Skin of body (tissue), 2 donors: ENCODE measurements around the gene NSF. TPM values are rescaled to one million over a fixed set of nuclear protein-coding genes. Genes with fewer than 3 reads are reported as not detected.
"Not testable (repeated sequence)": the region's sequence is repeated elsewhere in the genome, so short reads cannot be mapped to it uniquely, and the experiment has no call there.

Source experiments
- DNase-seq: peaks from one replicate; lab custom pipeline; 2025; lab: John Stamatoyannopoulos, UW
- total RNA-seq: library from RNA; depleted of rRNA; stranded (reverse); fragments of >200 nt; gene quantifications from one replicate; pipeline ENCODE4 v1.2.3, GENCODE V29; 2014

NSF gene
- total RNA-seq, 1 donor from 2014 or later: 26.4 TPM

DNA sequence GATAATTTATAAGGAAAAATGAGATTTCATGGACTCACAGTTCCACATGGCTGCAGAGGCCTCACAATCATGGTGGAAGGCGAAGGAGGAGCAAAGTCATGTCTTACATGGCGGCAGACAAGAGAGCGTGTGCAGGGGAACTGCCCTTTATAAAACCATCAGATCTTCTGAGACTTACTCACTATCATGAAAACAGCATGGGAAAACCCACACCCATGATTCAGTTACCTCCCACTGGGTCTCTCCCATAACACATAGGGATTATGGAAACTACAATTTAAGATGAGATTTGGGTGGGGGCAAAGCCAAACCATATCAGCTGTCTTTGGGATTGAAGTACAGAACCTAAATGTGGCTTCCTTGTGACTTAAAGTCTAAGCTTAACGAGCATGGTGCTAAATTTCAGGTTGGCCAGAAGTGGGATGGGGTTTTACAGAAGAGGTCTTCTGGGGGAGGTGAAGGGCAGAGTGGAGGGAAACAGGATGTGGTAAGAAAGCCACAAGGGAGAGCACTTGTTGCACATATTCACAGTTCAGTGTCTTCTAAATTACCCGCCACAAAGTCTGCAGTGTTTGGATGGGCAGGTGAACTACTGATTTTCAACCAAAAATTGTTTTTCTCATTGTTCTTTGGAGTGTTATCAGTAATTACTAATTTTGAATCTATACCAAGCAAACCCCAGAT lies 38.4 kb downstream of the NSF start:
- DNase-seq: not testable (repeated sequence)

DNA sequence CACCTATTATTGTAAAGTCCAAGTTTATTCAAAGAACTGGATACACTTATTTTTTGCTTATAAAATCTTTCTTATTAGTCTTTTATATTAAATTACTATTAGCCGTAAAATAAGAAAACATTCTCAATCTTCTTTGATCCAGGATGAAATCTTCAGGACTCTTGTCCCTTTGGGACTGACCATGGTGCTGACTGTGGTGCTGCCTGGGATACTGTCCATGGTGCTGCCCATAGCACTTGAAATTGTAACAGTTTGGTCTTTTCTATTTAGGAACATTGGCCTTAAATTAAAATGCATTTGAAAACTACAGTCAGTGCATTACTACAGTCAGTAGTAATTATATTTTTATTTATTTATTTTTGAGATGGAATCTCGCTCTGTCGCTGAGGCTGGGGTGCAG lies 41.7 kb downstream of the NSF start:
- not testable (repeated sequence) for DNase-seq

DNA sequence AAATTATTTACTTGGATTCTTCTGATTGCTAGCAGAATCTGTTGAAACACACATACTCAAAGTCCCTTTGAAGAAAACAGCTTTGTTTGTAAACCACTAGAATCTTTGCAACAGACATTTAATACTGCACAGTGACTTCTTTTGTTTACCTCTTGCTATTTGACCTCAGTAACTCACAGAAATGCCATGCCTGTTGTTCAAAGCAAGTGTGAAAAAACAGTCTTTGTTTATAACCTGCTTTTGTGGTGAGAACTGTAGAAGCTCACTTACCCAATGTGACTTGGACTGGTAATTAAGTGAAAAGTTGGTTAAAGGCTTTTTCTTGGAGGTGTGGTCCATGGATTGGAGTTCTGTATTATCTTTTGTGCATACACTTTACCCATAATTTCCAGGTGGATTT lies 44.4 kb downstream of the NSF start:
- DNase-seq: not testable (repeated sequence)

DNA sequence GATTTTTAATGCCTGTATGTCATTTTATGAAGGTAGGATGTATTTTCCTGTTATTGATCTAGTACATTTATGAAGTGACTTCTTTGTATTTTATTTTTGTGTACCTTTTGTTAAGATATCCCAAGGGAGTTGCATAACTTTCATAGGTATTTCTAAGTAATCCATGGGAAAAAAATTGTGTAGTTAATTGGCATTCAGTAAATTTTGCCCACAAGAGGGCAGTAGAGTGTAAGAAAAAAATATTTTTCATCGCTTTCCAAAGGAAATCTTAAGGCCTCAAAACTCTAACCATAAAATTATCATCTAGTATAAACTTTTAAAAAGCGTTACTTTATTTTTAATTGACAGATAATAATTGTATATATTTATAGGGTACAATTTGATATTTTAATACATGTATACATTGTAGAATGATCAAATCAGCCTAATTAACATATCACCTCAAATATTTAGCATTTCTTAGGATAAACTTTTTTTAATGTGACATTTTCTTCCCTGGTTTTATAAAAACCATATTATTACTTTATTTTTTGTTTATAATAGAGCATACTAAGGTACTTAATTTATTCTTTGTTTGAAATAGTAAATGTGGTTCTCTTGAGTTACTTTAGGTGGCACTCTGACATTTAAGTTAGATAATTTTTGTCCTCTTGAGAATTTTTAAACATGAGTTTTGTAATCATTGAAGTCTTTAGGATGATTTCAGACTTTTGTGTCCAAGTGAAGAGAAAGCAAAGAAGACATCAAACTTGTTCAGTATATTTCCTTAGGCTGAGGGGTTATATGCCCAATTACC lies 51.6 kb downstream of the NSF start:
- DNase-seq: not testable (repeated sequence)

DNA sequence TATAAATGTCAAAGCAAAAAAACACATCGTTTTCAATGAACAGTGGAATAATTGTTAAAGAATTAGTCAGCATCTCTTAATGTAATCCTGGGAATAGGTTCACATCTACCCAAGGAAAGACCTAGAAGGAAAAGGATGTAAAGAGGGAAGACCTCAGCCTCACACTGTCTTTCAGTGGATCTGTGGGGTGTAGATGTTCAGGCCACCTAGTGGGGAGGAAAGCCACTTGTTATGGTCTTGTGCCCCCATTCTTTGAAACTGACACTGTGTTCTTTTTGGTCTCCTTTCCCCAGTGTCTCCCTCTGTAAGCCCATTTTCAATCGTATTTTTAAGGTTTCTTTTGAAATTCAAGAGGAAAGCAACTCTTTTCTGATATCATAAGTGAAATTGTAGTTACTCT lies 56.8 kb downstream of the NSF start:
- not testable (repeated sequence) for DNase-seq

DNA sequence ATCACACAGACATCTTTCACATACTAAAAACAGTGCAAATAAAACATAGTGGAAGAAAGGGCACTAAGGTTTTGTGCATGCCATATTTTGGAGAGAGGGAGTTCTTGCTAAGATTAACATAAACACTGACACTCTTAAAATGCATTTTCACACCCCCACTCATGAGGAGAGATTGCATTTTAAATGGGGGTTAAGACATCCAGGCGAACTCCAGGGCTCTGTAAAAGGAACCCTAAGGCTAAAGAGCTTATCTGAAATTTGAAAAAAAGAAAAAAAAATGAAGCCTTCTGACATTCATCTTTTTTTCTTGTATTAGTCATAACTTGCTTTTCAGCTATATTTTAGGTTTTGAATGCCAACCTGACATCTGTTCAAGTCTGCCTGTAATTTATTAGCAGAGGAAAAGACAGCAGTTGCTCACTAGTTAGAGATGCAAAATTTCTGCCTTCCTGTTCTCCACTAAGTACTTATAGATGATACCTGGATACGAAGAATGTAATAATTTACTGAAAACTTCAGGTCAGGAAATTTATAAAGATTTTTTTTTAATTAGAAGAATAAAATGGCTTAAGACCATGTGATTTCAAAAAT lies 57.3 kb downstream of the NSF start:
- not testable (repeated sequence) for DNase-seq

DNA sequence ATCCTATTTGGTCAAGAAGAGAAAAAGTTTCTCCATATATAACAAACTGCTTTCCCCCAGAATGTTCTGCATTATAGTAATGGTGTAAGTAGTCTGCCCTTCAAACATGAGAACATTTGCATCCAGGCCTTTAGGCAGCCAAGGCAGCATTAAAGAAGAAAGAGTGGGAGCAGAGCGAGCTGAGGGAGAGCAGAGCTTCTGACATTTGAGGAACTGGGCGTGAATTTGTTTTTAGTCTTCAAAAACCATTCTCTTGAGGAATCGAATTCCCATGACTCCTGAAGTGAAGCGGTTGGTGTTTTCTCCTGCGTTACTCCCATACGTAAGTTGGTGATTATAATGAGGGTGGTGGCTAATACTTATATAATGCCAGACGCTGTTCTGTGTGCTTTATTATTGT lies 58.8 kb downstream of the NSF start:
- not testable (repeated sequence) for DNase-seq

DNA sequence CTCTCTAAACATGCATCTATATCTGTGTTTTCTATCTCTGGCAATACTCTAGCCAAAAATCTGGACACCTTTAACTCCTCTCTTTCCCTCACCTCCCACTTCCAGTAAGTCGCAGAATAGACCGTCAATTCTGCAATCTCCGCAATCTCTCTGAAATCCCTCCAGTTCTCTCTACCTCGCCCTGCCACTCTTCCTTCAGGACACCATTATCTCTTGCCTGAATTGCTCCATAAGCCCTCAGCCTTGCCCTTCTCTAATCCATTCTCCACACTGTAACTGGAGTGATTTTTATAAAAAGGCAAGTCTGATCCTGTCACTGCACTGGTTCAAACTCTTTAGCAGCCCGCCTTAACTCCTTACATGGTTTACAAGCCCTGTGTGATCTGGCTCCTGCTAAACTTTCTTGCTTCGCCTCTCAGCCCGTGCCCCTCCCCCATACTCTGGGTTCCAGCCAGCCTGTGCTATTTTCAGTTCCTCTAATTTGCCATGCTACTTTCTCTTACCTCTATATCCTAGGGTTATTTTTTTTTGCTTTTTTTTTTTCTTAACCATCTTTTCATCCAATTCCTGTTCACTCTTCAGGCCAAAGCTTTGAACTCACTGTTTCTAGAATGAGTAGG lies 61.7 kb downstream of the NSF start:
- not testable (repeated sequence) for DNase-seq

DNA sequence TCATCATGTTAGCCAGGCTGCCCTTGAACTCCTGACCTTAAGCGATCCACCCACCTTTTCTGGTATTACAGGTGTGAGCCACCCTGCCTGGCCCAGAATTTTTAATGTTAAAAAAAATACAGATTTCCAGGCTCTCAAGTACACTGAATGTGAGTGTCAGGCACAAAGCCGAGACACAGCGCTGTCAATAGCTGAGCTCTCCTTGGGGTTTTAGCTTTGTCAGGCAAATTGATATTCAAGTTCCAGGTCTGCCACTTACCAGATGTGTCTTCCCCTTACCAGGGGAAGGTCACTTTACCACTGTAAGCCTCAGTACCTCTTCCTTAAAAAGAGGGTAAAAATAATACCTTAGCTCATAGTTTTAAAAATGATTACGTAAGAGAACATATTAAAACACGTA lies 67.8 kb downstream of the NSF start:
- DNase-seq: not testable (repeated sequence)

DNA sequence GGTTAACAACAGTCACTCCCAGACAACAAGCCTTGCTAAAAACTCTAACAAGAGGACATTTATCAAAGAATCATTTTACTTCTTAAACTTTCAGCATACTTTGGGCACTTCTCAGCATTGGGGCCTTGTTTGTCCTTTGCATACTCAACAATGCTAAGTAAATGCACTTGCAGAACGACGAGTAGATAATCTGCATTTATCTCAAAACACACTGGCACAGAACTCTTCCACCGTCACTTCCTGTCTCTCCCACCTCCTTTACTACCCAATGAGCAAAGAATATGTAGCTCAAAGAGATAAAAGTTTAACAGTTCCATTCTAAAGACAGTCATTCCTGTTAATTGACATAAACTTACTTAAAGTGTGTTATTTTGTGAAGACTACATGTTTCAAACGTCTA lies 69.2 kb downstream of the NSF start:
- DNase-seq: not testable (repeated sequence)

DNA sequence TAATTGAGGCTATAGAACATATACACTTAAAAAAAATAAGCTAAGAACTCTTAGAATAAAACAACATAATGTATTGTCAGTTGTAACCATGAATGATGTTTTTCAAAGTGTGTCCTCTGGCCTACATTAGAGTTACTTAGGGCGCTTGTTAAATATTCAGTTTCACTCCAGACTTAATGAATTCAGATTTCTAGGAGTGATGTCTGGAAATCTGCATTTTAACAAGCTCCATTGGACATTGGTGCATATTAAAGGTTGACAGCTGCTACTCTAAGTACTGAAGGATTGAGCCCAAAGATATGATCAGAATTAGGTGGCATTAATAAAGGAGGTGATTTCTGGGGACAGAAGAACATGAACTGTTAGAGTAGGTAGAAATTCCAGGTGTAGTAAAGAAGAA lies 72.7 kb downstream of the NSF start:
- DNase-seq: not testable (repeated sequence)

DNA sequence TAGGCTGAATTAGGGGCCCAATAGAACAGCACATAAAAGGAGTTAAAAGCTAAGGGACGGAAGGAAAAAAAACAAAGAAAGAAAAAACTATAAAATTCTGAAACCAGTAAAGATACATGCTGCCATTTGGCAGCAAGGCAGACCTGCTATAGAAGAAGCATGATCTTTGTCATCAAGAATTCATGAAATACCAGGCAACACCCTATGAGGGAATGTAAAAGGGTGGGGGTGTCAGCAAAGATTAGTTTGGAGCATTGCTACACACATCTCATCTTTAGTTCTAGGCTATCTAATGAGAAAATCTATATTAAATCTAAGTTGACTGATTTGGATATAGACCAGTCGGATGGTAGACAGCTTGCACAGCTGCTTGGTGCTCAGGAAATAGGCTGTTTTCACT lies 73.1 kb downstream of the NSF start:
- DNase-seq: not testable (repeated sequence)

DNA sequence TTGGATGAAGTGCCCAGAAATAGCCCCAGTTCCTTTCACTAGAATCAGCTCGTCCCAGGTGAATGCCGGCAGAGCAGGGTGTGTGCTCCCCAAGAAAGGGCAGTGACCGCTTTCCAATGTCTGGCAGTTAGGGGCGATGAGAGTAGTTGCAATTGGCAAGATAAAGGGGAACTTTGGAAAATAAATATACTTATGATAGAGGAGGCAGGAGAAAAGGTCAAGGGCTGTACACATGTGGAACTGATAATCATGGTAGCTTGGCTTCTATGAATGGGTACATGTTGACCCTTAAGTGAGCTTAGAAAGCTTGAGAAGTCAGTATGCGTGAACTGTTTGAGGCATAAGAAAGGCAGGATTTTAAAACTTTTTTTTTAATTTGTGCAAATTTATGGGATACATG lies 75.5 kb downstream of the NSF start:
- not testable (repeated sequence) for DNase-seq

DNA sequence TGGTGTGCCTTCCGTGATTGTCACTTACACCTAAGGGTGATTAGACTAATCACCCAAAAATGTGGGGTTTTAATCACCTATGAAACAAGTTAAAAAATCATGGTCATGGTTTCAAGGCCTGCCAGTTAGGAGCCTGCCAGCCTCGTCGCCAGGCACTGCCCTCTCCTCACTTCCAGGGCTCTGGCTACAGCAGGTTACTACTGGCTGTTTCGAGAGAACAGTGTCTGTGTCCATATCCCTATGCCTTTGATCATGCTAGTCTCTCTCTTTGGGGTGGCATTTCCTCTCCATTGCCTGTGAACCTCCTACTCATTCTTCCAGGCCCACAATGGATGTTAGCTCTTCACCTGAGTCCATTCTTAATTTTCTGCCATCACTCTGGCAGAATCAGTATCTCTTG lies 80.3 kb downstream of the NSF start:
- DNase-seq: not testable (repeated sequence)

DNA sequence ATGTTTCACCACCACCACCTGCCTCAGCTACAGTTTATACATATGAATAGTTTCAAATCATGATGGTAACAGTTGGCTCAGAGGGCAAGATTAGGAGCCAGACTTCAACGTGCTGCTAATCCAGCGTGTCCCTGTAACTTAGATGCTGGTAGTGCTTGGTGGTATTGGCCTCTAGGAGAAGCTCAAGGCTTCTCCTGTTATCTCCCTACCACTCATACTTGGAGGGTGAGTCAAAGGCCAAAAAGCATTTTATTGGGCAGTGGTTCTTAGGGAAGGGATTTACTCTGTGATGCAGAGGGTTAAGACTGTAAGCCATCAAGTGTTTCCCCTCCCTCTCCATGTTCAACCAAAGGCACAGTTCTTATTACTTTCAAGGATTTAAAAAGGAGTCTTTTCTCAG lies 82.3 kb downstream of the NSF start:
- DNase-seq: not testable (repeated sequence)

DNA sequence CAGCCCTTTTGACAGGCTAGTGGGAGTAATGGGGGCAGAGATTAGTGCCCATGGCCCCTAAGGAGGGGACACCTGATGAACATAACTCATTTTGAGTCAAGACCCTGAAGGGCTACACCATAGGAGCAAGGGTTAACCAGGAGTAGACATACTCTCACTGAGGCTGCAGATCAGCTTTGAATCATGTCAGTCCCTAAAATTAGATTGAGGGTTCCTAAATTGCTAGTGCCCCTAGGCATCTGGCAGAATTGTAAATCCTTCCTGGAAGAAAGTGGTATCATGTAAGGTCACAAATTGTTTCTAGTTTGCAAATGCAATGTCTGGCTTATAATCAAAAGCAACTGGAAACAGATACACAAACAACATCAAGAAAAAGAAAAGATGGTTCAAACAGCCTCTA lies 87.3 kb downstream of the NSF start:
- DNase-seq: not testable (repeated sequence)

DNA sequence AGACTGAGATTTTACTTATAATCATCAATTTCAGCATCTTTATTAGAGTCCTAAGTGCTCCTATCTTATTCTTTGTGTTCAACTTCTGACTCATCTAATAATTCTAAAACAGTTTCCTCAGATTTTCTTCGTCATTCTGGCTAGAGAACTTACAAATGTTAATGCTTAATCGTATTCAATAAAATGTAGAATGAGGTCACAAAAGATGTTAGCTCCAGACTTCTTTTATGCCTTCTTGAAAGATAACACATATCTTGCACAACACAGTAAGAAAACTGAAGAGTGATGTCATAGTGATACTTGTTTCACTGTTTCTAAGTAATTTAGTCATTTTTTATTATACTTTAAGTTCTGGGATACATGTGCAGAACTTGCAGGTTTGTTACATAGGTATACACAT lies 93.2 kb downstream of the NSF start:
- not testable (repeated sequence) for DNase-seq

DNA sequence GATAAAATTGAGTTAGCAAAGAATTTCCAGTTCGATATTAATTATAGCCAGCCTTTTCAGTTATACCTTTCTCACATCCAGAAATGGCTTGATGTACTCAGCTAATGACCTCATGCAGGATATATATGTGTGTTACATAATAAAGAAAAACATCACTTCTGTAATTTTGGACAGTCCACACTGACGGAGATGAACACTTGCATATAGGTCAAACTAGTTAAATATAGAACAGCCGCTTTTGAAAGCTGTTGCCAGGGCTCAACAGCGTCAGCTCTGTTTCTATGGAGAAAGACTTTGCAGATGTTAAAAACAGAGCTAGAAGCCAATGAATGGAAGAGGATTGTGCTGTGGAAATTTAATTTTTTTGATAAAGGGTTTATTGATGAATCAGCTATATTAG lies 94.8 kb downstream of the NSF start:
- not testable (repeated sequence) for DNase-seq

DNA sequence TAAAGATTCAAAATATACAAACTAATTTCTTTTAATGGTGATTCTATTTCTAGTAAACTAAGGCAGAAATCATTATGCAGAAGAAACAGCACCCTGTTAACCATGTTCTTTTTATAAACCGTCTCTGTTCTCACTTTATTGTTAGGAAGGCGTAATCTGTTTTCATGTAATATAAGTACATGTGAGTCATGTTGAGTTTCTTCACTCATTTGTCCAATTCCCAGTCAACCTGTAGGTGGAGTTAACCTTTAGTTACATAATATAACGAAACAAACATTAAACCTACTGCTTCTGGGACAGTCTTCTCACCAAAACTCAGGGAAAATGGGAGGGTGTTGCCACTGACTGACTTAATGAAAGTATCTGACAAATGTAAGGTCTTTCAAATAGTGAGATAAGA lies 101.7 kb downstream of the NSF start:
- not testable (repeated sequence) for DNase-seq

DNA sequence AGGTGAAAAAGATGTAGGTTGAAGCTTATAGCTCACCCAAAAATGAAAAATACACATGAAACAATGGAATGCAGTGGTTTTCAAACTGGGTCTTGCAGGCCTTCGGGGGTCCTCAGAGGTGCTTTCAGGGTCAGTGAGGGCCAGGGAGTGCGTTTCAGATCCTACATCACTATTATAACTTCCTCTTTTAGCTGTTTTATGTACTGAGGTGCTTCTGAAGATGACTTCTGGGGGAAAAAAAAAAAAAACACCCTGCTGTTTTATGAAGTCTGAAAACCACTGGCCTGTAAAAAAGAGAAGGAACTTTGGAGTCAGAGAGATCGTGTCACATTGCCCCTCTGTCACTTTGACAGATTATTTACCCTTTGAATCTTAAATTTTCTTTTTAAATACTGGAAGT lies 102.8 kb downstream of the NSF start:
- DNase-seq: not testable (repeated sequence)

DNA sequence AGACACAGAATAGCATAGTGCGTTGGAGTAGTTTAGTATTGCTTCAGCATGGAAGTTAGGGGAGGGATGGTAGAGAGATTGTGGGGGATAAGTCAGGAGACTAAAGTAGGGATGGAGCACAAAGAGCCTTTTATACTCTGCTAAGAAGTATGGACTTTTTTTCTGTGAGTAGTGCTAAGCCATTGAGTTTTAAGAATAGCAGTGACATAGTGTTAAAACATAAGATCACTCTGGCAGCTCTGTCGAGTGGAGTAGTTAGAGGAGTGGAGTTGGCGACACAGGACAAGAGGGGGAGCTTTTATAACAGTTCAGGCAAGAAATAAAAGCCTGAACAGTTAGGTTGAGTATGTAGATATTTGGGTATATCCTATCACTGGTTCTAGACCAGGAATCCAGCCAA lies 106.1 kb downstream of the NSF start:
- DNase-seq: not testable (repeated sequence)

DNA sequence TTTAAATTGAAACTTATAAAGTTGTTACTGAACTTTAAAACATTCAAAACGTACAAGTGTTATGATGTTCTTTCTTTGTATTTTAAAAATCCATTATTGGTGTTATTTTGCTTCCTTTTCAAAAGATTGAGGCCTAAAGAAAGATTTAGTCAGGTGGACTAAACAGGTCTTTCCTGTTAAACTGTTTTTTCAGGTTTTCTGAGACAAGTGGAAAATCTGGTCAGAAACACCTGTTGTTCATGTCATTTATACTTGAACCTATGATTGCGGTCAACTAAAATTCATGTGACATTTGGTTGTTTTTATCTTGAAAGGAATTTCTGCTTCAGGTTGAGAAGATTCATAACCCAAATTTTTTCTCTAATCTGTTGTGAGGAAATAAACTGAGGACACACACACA lies 108.5 kb downstream of the NSF start:
- not testable (repeated sequence) for DNase-seq
